Measurements from ENCODE around the gene AGAP1. TPM values are rescaled to one million over a fixed set of nuclear protein-coding genes. Genes with fewer than 3 reads are reported as not detected.

Gene AGAP1
- total and polyA plus RNA-seq, 7 donors = 10.8 to 42.7 (median 18.6) TPM

DNA sequence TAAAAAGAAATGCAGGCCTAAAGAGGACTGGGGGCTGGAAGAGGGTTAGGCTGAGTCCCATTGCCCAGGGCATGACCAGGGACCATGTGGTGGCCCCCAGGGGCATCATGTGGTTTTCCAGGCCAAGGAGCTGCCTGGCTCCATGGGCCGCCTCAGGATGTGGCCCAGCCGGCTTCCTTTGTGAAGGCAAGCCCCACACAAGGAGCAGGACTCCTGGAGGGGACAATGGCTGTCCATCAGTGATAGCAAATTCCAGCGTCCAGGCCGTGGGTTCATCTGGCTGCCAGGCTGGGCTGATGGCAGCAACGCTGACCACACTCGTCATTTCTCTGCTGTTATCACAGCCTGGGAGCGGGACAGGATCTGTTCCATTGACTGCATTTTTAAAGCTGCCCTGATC is 591.8 kb downstream of the AGAP1 start:
- Histone ChIP-seq H3K4me3 (no peak overlapping the region), H3K27ac (no peak overlapping the region), H3K27me3 (no peaks in the 10 kb centered on the region), H3K36me3 (no peaks in the 10 kb centered on the region), H3K9me3 (no peaks in the 10 kb centered on the region), H3K4me1 (no peaks in the 10 kb centered on the region)
- intact Hi-C loops (cut with DNase I) = no loop called here
- no peak for DNase-seq
- WGBS, 2 donors = 91 to 97% methylated on average over 7 of the region's 7 CpGs
- TF ChIP-seq POLR2AphosphoS5 (IDR thresholded peaks at IDR 0.05) = no peak

DNA sequence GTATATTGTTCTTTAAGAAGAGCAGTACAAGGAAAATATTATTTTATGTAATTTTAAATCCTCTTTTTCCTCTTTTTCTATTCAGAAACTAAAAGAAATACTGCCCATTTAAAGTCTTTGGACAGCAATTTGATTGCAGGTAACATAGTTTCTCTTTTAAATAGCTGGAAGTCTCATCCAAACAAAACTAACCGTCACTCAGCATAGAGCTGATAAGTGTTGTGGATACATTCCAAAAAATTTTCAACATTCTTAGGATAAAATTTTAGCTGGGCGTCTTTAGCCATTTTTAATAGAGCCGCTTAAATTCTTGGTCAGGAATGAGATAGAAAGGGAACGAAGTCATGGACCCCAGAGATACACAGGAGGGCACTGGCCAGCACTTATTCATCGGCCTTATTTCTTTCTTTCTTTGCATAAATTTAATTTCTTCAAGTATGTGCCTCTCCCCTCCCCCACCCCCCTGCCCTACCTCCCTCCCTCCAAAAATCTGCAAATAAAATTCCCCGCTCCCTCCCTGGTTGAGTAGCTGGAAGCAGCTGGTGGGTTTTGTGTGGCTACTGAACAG is 592.6 kb downstream of the AGAP1 start:
- no peaks in the 10 kb centered on the region for H3K36me3 ChIP-seq
- 67 to 79% methylated on average over 6 of the region's 6 CpGs for WGBS, 2 donors
- H3K4me1 ChIP-seq = no peaks in the 10 kb centered on the region
- no peaks in the 10 kb centered on the region for H3K27me3 ChIP-seq
- H3K27ac ChIP-seq = no peak overlapping the region
- TF ChIP-seq EP300 (IDR thresholded peaks at IDR 0.05) (no peak), POLR2AphosphoS5 (IDR thresholded peaks at IDR 0.05) (no peak), POLR2A (IDR thresholded peaks at IDR 0.05) (no peak)
- TF ChIP-seq, protein P1, sequence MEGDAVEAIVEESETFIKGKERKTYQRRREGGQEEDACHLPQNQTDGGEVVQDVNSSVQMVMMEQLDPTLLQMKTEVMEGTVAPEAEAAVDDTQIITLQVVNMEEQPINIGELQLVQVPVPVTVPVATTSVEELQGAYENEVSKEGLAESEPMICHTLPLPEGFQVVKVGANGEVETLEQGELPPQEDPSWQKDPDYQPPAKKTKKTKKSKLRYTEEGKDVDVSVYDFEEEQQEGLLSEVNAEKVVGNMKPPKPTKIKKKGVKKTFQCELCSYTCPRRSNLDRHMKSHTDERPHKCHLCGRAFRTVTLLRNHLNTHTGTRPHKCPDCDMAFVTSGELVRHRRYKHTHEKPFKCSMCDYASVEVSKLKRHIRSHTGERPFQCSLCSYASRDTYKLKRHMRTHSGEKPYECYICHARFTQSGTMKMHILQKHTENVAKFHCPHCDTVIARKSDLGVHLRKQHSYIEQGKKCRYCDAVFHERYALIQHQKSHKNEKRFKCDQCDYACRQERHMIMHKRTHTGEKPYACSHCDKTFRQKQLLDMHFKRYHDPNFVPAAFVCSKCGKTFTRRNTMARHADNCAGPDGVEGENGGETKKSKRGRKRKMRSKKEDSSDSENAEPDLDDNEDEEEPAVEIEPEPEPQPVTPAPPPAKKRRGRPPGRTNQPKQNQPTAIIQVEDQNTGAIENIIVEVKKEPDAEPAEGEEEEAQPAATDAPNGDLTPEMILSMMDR (IDR thresholded peaks at IDR 0.05) = no peak
- DNase-seq = no peak
- intact Hi-C loops (cut with DNase I) = no loop called here
- no peak overlapping the region for H3K4me3 ChIP-seq
- H3K9me3 ChIP-seq = no peaks in the 10 kb centered on the region

DNA sequence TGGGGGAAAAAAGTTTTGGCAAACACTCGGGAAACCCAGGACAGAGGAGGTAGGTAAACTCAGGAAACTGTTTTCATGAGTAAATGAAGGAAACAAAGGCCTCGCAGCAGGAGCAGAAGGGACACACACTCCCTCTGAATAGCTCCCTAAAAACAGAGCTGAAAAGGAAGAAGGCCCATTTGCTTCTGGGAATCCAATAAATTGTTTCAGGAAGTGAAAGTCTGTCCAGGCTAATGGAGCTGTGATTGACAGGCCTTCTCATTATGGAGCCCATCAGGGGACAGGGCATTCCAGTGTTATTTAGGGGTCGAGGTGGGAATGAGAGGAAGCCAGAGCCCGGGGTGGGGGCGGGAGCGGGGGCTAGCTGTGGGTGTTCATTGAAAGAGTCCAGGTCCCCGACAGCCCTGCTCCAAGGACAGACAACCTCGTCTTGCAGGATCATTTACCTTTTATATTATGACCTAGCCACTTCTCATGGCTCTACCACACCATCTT is 593.2 kb downstream of the AGAP1 start:
- intact Hi-C loops (cut with DNase I) = no loop called here
- no peaks in the 10 kb centered on the region for H3K9me3 ChIP-seq
- TF ChIP-seq POLR2AphosphoS5 (IDR thresholded peaks at IDR 0.05) (no peak), POLR2A (IDR thresholded peaks at IDR 0.05) (no peak), EP300 (IDR thresholded peaks at IDR 0.05) (no peak)
- TF ChIP-seq, protein P1 (IDR thresholded peaks at IDR 0.05) = no peak
- H3K27me3 ChIP-seq = no peaks in the 10 kb centered on the region
- no peaks in the 10 kb centered on the region for H3K4me1 ChIP-seq
- H3K36me3 ChIP-seq = no peaks in the 10 kb centered on the region
- H3K4me3 ChIP-seq = no peak overlapping the region
- no peak overlapping the region for H3K27ac ChIP-seq
- no peak for DNase-seq
- WGBS, 2 donors = 75 to 85% methylated on average over 8 of the region's 8 CpGs

DNA sequence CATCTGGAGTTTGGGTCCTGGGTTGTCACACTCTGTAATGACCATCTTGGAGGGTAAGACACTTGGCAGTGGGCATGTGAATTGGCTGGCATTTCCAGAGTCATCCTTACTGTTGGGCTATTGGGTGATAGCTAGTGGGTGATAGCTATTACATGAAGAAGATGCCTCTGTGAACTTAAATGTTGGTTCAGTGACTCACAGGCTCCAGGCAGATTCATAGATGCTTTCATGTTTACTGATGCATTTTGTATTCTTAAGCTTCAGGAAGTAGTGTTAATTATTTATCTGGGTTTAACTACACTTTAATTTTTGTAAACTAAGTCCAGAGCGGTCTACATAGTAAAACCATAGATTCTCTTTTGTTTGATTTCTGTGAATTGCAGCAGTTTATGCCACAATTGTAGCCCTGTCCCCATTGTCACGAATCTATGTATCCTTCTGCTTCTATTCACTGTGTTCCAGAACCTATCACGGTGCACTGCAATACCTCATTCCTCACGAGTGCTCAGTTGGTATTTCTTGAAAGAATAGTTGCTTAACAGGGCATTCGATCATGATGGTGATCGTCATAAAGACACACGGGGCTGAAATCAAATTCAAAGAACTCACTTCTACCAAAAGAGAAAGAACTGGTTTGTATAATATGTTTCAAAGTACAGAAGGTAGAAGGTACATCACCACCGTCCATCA is 594.7 kb downstream of the AGAP1 start:
- intact Hi-C loops (cut with DNase I) = no loop called here
- Histone ChIP-seq H3K4me1 (no peaks in the 10 kb centered on the region), H3K27ac (no peak overlapping the region), H3K27me3 (no peaks in the 10 kb centered on the region), H3K4me3 (no peak overlapping the region), H3K36me3 (no peaks in the 10 kb centered on the region), H3K9me3 (no peaks in the 10 kb centered on the region)
- no peak for DNase-seq
- TF ChIP-seq POLR2AphosphoS5 (IDR thresholded peaks at IDR 0.05) (no peak), POLR2A (IDR thresholded peaks at IDR 0.05) (no peak), EP300 (IDR thresholded peaks at IDR 0.05) (no peak)
- TF ChIP-seq, protein P1 (IDR thresholded peaks at IDR 0.05) = no peak
- 88 to 89% methylated on average over 8 of the region's 8 CpGs for WGBS, 2 donors

DNA sequence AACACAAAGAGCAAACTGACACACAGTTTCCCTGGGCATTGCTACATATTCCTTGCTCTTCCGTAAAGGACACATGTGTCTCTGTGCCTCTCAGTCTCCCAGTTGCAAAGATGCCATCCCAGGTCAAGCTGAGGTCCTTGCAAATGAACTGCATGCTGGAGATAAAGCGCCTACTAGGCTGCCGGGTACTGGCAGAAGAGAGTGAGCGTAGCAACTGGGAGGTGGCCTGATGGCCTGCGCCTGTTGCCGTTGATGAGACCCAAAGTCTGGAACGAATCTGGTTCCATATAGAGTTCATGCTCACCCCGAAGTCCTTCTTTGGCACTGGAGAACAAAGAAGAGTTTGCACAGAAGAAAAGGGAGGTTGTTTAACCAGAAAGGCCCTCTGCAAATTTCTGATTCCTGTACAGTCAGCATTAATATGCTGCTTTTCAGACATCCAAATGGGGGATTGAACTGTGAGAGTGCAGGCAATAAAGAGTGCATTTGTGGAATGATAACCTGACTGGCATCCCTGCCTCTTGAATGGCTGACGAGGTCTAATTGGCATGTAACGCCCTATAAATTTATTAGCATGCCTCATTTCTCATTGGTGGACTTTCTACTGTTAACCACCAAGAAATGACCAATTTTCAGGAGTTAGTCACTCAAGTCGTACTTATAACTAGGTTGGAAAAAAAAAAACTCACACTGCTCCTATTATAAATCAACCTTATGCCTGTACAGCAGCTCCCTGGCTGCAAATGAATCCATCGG is 595.6 kb downstream of the AGAP1 start:
- no peaks in the 10 kb centered on the region for H3K4me1 ChIP-seq
- intact Hi-C loops (cut with DNase I) = no loop called here
- H3K4me3 ChIP-seq = no peak overlapping the region
- no peaks in the 10 kb centered on the region for H3K36me3 ChIP-seq
- TF ChIP-seq POLR2AphosphoS5 (IDR thresholded peaks at IDR 0.05) (no peak), POLR2A (IDR thresholded peaks at IDR 0.05) (no peak), EP300 (IDR thresholded peaks at IDR 0.05) (no peak)
- TF ChIP-seq, protein P1 (IDR thresholded peaks at IDR 0.05) = no peak
- 90 to 91% methylated on average over 12 of the region's 12 CpGs for WGBS, 2 donors
- H3K9me3 ChIP-seq = no peaks in the 10 kb centered on the region
- no peaks in the 10 kb centered on the region for H3K27me3 ChIP-seq
- DNase-seq = no peak
- H3K27ac ChIP-seq = no peak overlapping the region

All from sigmoid colon (tissue), 7 donors.